ENCODE results near the gene ARGFX.
"Not testable (repeated sequence)": the region's sequence is repeated elsewhere in the genome, so short reads cannot be mapped to it uniquely, and the experiment has no call there.

Gene ARGFX

GRCh38 chr3:121598564-121598963 lies 30.8 kb downstream of the ARGFX start:
- no peak for FAIRE-seq
- DNase-seq (ENCODE audit: insufficient read length, low spot score): no peak

- DNase-seq (ENCODE audit: insufficient read length, low spot score): not testable (repeated sequence)
Measured at GRCh38 chr3:121599900-121600299, 32.2 kb downstream of the ARGFX start.

GRCh38 chr3:121601212-121601812 lies 33.6 kb downstream of the ARGFX start:
- FAIRE-seq (no peak), DNase-seq (ENCODE audit: insufficient read length, low spot score) (no peak)

More at GRCh38 chr3:121599900-121600299, 32.2 kb downstream of the ARGFX start:
- not testable (repeated sequence) for FAIRE-seq

- FAIRE-seq (no peak), DNase-seq (ENCODE audit: insufficient read length, low spot score) (no peak)
Measured at GRCh38 chr3:121604759-121605158, 37.0 kb downstream of the ARGFX start.

- DNase-seq (ENCODE audit: insufficient read length, low spot score) (no peak), FAIRE-seq (no peak)
Measured at GRCh38 chr3:121606106-121606505, 38.4 kb downstream of the ARGFX start.
